HG03159 (cell line): ENCODE measurements around the gene SPIC.
"Not testable (repeated sequence)": the region's sequence is repeated elsewhere in the genome, so short reads cannot be mapped to it uniquely, and the experiment has no call there.

ENCODE experiments used
- ATAC-seq: cut with Tn5 transposase; IDR thresholded peaks from one replicate; pipeline ENCODE4 v1.9.1; 2021; ENCODE audit warnings: mild to moderate bottlenecking, moderate library complexity; ENCODE audit not compliant: unreplicated experiment

Gene SPIC

GRCh38 chr12:101474711-101475386, at the start of gene SPIC:
Gene SPIC, plus strand, starts transcription at chr12:101475336. Its CDS starts 1,569 bp downstream, at chr12:101476905.
- ATAC-seq = no peak

GRCh38 chr12:101430456-101430855, 44.7 kb upstream of the SPIC start:
- ATAC-seq = no peak

GRCh38 chr12:101436136-101436535, 39.0 kb upstream of the SPIC start:
- ATAC-seq = no peak

DNA sequence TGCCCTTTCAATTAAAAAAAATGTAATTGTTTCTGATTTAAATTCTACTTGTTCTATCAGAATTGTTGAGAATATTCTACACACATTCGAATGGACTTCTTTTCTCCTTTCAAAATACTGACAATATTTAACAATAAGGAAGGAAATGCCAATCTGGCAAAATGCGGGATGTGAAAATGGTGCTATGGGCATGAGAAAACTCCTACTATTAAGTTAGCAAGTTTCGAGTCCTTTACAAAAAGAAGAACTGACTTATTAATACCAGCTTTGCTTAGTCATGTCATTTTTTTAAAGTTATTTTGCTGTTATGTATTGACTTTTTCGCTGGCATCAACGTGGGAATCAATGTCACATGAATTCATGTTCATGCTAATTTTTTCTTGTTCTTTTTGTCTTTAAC, 35.9 kb upstream of the SPIC start:
- ATAC-seq = no peak

GRCh38 chr12:101441461-101442224, 33.5 kb upstream of the SPIC start:
- ATAC-seq = no peak

GRCh38 chr12:101455685-101456084, 19.5 kb upstream of the SPIC start:
- ATAC-seq = no peak

- ATAC-seq = no peak
Measured at GRCh38 chr12:101459642-101460346, 15.3 kb upstream of the SPIC start.

- ATAC-seq = no peak
Measured at GRCh38 chr12:101468948-101469347, 6.2 kb upstream of the SPIC start.

GRCh38 chr12:101470939-101471338, 4.2 kb upstream of the SPIC start:
- no peak for ATAC-seq

GRCh38 chr12:101471878-101472277, 3.3 kb upstream of the SPIC start:
- ATAC-seq = not testable (repeated sequence)

DNA sequence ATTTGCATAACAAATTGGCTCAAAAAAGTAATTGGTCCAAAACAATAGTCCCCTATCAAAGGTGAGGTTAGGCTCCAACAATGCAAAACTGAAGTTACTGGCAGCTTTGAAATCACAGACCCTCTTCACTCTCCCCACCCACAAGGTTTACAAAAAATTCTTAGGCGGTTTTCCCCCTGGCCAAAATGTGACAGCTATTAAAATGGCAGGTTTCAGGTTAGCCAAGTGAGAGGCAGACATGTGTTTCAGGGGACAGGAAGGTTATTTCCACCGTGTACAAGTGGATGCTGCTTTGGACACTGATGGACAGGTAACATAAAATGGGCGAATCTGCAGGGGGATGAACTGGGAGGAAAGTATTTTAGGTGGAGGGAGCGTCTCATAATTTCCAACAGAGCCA, 888 bp upstream of the SPIC start:
- ATAC-seq = no peak

DNA sequence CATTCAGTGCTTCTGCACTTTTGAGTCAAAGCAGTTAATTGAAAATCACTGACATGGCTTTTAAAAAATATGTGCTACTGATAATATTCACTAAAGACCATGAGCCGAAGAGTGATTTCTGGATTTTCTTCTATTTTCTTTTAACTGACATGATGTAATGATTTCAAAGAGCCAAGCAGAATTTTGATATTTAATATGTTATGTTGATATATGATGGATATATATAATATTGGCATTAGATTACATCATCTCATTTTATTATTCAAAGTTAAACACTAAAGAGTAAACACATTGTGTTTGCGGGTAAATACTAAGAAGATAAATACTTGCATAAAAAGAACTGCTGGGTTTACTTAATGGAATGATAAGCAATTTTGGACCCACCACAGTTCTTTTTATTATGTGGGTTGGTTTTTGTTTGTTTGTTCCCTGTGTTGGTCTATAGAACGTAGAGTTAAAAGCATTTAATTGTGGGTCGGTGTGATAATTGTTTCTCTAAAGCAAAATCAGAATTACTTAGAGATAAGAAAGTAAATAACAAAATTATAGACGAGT, 692 bp downstream of the SPIC start:
- ATAC-seq = no peak

GRCh38 chr12:101480849-101481248, 5.7 kb downstream of the SPIC start:
- ATAC-seq = no peak

GRCh38 chr12:101485021-101485420, 9.9 kb downstream of the SPIC start:
- ATAC-seq = no peak

DNA sequence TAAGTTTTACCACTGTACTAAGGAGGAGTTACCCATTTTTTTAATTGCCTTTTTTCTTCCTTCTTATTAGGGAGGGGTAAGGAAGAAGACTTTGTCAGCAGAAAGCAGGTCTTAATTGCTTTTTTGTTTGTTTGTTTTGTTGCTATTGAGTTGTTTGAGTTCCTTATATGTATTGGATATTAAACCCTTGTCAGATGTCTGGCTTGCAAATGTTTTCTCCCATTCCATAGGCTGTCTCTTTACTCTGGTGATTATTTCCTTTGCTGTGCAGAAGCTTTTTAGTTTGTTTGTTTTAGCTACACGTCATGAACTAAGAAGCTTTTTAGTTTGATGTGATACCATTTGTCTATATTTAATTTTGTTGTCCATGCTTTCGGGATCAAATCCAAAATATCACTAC, 13.3 kb downstream of the SPIC start:
- no peak for ATAC-seq

GRCh38 chr12:101490286-101490920, 15.3 kb downstream of the SPIC start:
- peak; percentile 54 for ATAC-seq

GRCh38 chr12:101491329-101491728, 16.2 kb downstream of the SPIC start:
- no peak for ATAC-seq

GRCh38 chr12:101493556-101493955, 18.4 kb downstream of the SPIC start:
- ATAC-seq = no peak

DNA sequence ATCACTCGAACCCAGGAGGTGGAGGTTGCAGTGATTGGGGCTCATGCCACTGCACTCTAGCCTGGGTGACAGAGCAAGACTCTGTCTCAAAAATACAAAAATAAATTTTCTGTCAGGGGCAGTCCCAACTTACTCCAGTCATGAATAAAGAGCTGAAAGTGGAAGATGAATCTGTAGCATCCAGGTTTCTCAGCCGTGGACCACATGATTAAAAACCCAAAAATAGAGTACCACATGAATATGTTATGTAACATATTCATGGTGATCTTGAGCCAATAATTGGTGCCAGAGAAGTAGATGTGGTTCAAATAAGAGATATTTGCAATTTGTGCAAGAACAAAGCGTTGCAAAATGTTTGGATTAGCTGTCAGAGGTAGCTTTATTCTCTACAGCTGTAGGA, 23.1 kb downstream of the SPIC start:
- ATAC-seq = no peak

- no peak for ATAC-seq
Measured at GRCh38 chr12:101501410-101501995, 26.4 kb downstream of the SPIC start.

DNA sequence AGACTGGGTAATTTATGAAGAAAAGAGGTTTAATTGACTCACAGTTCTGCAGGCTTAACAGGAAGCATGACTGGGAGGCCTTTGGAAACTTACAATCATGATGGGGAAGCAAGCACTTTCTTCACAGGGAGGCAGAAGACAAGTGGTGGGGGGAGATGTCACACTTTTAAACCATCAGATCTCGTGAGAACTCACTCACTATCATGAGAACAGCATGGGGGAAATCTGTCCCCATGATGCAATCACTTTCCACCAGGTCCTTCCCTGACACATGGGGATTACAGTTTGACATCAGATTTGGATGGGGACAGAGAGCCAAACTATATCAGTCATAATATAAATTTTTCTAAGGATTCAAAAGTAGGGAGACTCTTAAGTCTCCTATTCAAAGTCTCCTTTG, 46.0 kb downstream of the SPIC start:
- no peak for ATAC-seq
